Myocyte (in vitro differentiated cells): ENCODE results near the gene MX2. TPM values are rescaled to one million over a fixed set of nuclear protein-coding genes. Genes with fewer than 3 reads are reported as not detected.

ENCODE experiments used
- total RNA-seq: library from RNA; depleted of rRNA; stranded (reverse); fragments of >200 nt; gene quantifications from 2 replicates; pipeline ENCODE4 v1.2.3, GENCODE V29; 2014

MX2 gene
- total RNA-seq, 1 donor from 2014 or later = 0.91 TPM

Other genes with a start within 250 kb of the MX2 start
- gene BACE2, start 193.9 kb upstream of the MX2 start, total RNA-seq = 21.3 and 23.2 TPM in 2 replicates
- gene FAM3B, start 45.2 kb upstream of the MX2 start, total RNA-seq = not detected in 2 replicates
- 14.0 and 22.6 TPM in 2 replicates for gene MX1, start 64.2 kb downstream of the MX2 start, total RNA-seq
- gene TMPRSS2, start 146.1 kb downstream of the MX2 start, total RNA-seq = not detected in 2 replicates